Aorta (tissue), 5 donors: ENCODE data around the gene PRKAB1. TPM values are rescaled to one million over a fixed set of nuclear protein-coding genes. Genes with fewer than 3 reads are reported as not detected.
"Not testable (repeated sequence)": the region's sequence is repeated elsewhere in the genome, so short reads cannot be mapped to it uniquely, and the experiment has no call there.

Experiments used
- ATAC-seq: fragments of 200-7000 bp; cut with Tn5 transposase; one replicate; pipeline ENCODE4 v1.9.1; 2022; ENCODE audit warnings: moderate library complexity; ENCODE audit not compliant: low FRiP score
- DNase-seq, 2 donors: peaks; one replicate each; pipeline ENCODE4 v3.0.0-alpha.2; 2020
- H3K27ac ChIP-seq, 2 donors: one replicate each; pipeline ENCODE4 v1.5.1; 2013; ENCODE audit warnings: low read length in 2 of 2, mild to moderate bottlenecking in 2 of 2, moderate library complexity in 2 of 2, control low read depth in 1 of 2, inconsistent platforms in 1 of 2, low read depth in 1 of 2
- H3K27me3 ChIP-seq, 2 donors: one replicate each; pipeline ENCODE4 v1.6.1; 2013; ENCODE audit warnings: control low read depth in 1 of 2, low read length in 1 of 2, mild to moderate bottlenecking in 1 of 2, moderate library complexity in 1 of 2; ENCODE audit not compliant: insufficient read depth in 2 of 2, control insufficient read depth in 1 of 2
- H3K36me3 ChIP-seq, 2 donors: one replicate each; pipeline ENCODE4 v1.6.1; 2013; ENCODE audit warnings: control low read depth in 1 of 2, low read length in 1 of 2, mild to moderate bottlenecking in 1 of 2; ENCODE audit not compliant: insufficient read depth in 2 of 2, control insufficient read depth in 1 of 2
- H3K4me1 ChIP-seq, 2 donors: one replicate each; pipeline ENCODE4 v1.6.1; 2013; ENCODE audit warnings: low read length in 2 of 2, control low read depth in 1 of 2, mild to moderate bottlenecking in 1 of 2, moderate library complexity in 1 of 2; ENCODE audit not compliant: insufficient read depth in 2 of 2, control insufficient read depth in 1 of 2
- H3K4me3 ChIP-seq, 2 donors: one replicate each; pipeline ENCODE4 v1.5.1; 2013; ENCODE audit warnings: low read length in 2 of 2, control low read depth in 1 of 2, mild to moderate bottlenecking in 1 of 2
- H3K9me3 ChIP-seq: one replicate; pipeline ENCODE4 v1.6.1; 2013; ENCODE audit warnings: mild to moderate bottlenecking, low read length; ENCODE audit not compliant: control insufficient read depth
- WGBS, 2 donors: extraction: QIAGEN DNeasy Blood & Tissue Kit; methylation state at CpG; one replicate each; pipeline ENCODE4 v1.1.7; 2013; 5-methylcytosine and 5-hydroxymethylcytosine counted together
- intact Hi-C, 2 donors: fragments of 100-400 bp; cut with DNase I; formaldehyde crosslinking; loops; one replicate each; pipeline versions ENCODE4 v1.14.2 to v1.15.0; 2022
- polyA plus RNA-seq, 2 donors: library from polyadenylated mRNA; stranded (reverse); fragments of 200-250 nt; gene quantifications; one replicate each; pipeline ENCODE4 v1.2.3, GENCODE V29; 2013
- total RNA-seq, 2 donors: library from RNA; stranded (reverse); fragmentation: NEBNext Ultra II Directional; extraction: Animal tissue kit (Norgen Biotek cat#: 25700); gene quantifications; one replicate each; pipeline ENCODE4 v1.2.1, GENCODE V29; 2021
- donor health status: healthy with polysubstance abuse.
- donor health status: Bipolar disorder and iron deficiency.
- donor health status: DM: no; HTN: no; CAD: no.
- donor health status: DM: no; HTN: no; CAD: no.
- donor health status: DM: yes; HTN: yes; CAD: no.

The PRKAB1 gene
- total and polyA plus RNA-seq, 4 donors: 8.8 to 27.0 (median 25.3) TPM

DNA sequence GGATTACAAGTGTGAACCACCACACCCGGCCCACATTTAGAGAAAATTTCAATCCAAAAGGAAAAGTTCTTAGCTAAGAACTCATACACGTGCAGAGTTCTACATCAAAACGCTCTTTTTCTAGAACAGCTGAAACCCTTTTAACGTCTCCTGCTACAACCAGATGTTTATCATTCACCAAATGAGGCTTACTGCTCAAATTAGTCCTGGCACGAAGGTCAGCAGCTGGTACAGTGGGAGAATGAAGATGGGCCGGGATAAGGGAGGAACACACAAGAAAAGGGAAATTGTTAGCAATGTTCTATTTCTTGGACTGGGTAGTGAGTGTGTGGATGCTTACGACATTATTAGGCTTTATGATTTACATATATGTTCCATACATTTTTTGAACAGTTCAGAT, 37.2 kb downstream of the PRKAB1 start:
- ATAC-seq (no peak), DNase-seq (no peak)
- 93 to 94% methylated on average over 7 of the region's 7 CpGs for WGBS, 2 donors
- Histone ChIP-seq H3K9me3 (no peaks in the 10 kb centered on the region), H3K36me3 (no peaks in the 10 kb centered on the region), H3K27me3 (no peaks in the 10 kb centered on the region), H3K4me3 (no peak overlapping the region), H3K4me1 (no peaks in the 10 kb centered on the region), H3K27ac (no peak overlapping the region)
- intact Hi-C loops: no loop called here

DNA sequence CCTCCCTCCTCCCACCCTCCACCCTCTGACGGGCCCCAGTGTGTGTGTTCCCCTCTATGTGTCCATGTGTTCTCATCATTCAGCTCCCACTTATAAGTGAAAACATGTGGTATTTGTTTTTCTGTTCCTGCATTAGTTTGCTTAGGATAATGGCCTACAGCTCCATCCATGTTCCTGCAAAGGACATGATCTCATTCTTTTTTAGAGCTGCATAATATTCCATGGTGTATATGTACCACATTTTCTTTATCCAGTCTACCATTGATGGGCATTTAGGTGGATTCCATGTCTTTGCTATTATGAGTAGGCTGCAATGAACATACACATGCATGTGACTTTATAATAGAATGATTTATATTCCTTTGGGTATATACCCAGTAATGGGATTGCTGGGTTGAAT, 38.5 kb downstream of the PRKAB1 start:
- H3K4me1 ChIP-seq, H3K36me3 ChIP-seq, intact Hi-C loops, ATAC-seq, H3K4me3 ChIP-seq, H3K9me3 ChIP-seq, H3K27ac ChIP-seq, DNase-seq, H3K27me3 ChIP-seq: not testable (repeated sequence)
- 59 to 85% methylated on average over 1 of the region's 1 CpG for WGBS, 2 donors

DNA sequence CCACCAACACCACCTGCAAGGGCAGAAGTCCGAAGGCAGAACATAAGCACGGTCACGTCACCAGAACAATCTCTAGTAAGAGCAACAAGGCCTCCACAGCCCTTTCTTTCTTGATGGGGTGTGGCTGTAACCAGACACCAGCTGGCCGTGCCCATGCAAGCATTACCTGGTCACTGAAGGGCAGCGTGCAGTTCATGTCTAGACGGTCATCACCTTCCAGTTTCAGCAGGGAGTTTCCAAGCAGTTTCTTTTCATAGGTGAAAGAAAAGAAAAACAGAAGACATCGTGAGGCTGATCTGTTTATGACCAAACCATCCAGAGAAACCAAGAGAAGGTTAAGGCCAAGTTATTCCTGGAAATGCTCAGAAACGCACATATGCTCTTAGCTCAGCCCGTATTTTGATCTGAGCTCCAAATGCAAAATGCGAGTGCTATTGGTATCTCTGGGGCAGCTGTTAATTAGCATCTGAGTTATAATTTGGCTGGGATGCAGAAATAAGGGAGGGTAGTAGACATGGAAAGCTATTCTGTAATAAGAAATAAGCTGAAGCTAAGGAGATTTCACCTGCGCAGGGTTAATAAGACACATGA, 42.5 kb downstream of the PRKAB1 start:
- ATAC-seq (no peak), DNase-seq (no peak)
- Histone ChIP-seq H3K9me3 (no peaks in the 10 kb centered on the region), H3K27ac (no peak overlapping the region), H3K4me3 (no peak overlapping the region), H3K36me3 (no peaks in the 10 kb centered on the region), H3K4me1 (no peaks in the 10 kb centered on the region), H3K27me3 (no peaks in the 10 kb centered on the region)
- intact Hi-C loops: no loop called here
- 88 to 94% methylated on average over 11 of the region's 11 CpGs for whole genome bisulfite sequencing, 2 donors

DNA sequence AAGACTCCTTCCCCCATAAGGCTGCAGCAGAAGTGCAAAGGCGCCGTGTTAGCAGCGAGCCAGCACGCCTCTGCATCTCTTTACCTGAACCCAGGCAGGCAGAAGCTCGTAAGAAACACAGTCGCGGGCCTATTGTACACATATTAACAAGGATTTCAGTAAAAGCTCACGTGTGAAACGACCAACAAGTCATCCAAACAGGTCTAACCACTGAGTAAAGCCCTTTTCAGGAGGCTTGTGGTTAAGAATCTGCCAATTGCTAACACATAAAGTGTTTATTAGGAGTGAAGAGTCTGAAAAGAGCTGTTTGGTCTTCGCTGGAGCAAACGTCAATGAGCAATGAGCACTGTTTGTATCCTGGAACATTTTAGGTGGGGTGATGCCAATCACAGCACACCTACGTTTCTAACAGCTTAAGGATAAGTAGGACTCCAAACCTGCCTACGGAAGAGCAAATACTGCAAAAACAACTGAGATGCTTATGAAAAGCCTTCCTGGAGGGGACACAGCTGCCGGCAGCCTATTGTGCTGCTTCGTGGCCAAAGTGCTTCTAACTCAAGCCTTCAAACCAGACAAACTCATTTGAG, 43.1 kb downstream of the PRKAB1 start:
- H3K9me3 ChIP-seq: no peaks in the 10 kb centered on the region
- no peak overlapping the region for H3K4me3 ChIP-seq
- 90 to 95% methylated on average over 15 of the region's 15 CpGs for WGBS, 2 donors
- H3K27me3 ChIP-seq: no peaks in the 10 kb centered on the region
- intact Hi-C loops: no loop called here
- no peak for ATAC-seq
- no peaks in the 10 kb centered on the region for H3K4me1 ChIP-seq
- no peaks in the 10 kb centered on the region for H3K36me3 ChIP-seq
- no peak overlapping the region for H3K27ac ChIP-seq
- DNase-seq: no peak

DNA sequence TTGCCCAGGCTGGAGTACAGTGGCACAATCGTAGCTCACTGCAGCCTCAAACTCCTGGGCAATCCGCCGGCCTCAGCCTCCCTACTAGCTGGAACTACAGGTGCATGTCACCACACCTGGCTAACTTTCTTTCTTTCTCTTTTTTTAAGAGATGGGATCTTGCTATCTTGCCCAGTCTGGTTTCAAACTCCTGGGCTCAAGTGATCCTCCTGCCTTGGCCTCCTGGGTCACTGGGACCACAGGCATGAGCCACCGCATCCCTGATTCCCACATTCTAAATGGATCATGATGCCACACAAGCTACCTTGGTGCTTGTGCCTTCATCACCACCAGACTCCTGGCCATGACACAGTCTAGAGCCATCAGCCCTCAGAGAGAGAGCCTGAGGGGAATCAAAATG, 43.8 kb downstream of the PRKAB1 start:
- intact Hi-C loops: no loop called here
- 97 to 98% methylated on average over 4 of the region's 4 CpGs for WGBS, 2 donors
- H3K4me3 ChIP-seq: no peak overlapping the region
- ATAC-seq (no peak), DNase-seq (no peak)
- no peaks in the 10 kb centered on the region for H3K27me3 ChIP-seq
- no peaks in the 10 kb centered on the region for H3K4me1 ChIP-seq
- H3K27ac ChIP-seq: no peak overlapping the region
- H3K36me3 ChIP-seq: no peaks in the 10 kb centered on the region
- no peaks in the 10 kb centered on the region for H3K9me3 ChIP-seq

DNA sequence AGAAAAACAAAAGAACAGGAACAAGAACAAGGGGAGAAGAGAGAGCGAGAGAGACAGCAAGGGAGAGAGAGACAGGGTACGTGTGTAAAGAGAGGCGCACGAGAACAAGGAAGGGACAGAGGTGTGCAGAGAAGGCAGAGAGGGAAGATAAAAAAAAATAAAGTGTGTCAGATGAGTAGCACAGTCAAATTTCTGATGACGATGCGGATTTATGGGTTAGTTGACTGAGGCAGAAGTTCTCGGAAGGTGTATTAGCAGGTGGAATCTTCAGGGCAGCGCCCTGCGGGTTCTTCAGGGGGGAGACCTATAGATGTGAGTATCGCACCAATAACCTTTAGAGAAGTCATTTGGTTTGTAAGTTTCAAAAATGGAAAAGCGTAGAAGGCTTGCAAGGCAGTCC, 44.8 kb downstream of the PRKAB1 start:
- intact Hi-C loops: no loop called here
- ATAC-seq: no peak
- no peak for DNase-seq
- no peaks in the 10 kb centered on the region for H3K4me1 ChIP-seq
- no peak overlapping the region for H3K27ac ChIP-seq
- no peaks in the 10 kb centered on the region for H3K36me3 ChIP-seq
- H3K27me3 ChIP-seq: no peaks in the 10 kb centered on the region
- WGBS, 2 donors: 98% methylated on average over 11 of the region's 11 CpGs
- H3K4me3 ChIP-seq: no peak overlapping the region
- no peaks in the 10 kb centered on the region for H3K9me3 ChIP-seq

DNA sequence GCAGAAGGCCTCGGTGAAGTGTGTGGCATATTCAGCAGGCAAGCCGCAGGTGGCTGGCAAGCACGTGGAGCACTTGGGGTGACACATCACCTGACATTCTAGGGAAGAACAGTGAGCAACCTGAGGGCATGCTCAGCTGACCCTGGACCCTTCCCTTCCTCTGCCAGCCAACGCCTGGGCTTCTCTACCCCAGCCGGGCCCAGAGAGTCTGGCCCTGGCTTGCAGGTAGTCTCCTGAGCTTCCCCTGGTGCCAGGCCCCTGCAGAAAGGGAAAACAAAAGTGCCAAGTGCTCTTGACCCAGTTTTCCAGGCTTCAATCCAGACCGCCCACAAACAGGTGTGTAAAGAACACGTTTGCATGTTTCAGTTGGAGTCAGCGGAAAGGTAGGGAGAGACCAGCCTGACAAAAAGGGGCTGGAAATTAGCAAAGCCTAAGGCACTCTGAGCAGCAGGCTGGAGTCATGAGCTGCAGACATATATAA, 45.7 kb downstream of the PRKAB1 start:
- intact Hi-C loops: no loop called here
- no peaks in the 10 kb centered on the region for H3K36me3 ChIP-seq
- H3K4me1 ChIP-seq: no peaks in the 10 kb centered on the region
- no peak overlapping the region for H3K27ac ChIP-seq
- DNase-seq (no peak), ATAC-seq (no peak)
- no peaks in the 10 kb centered on the region for H3K9me3 ChIP-seq
- no peaks in the 10 kb centered on the region for H3K27me3 ChIP-seq
- H3K4me3 ChIP-seq: no peak overlapping the region
- 97% methylated on average over 8 of the region's 8 CpGs for WGBS, 2 donors

DNA sequence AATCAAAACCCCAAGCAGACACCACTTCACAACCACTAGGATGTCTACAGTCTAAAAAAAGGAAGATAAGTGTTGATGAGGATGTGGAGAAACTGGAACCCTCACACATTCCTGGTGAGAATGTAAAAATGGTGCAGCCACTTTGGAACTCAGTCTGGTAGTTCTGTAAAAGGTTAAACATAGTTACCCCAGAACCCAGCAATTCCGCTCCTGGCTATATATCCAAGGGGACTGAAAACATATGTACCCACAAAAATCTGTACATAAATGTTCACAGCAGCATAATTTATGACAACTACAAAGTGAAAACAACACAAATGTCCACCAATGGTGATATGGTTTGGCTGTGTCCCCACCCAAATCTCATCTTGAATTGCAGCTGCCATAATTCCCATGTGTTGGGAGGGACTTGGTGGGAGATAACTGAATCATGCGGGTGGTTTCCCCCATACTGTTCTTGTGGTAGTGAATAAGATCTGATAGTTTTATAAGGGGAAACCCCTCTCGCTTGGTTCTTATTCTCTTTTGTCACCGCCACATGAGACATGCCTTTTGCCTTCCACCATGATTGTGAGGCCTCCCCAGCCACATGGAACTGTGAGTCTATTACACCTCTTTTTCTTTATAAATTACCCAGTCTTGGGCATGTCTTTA, 46.8 kb downstream of the PRKAB1 start:
- Histone ChIP-seq H3K27ac (no peak overlapping the region), H3K36me3 (no peaks in the 10 kb centered on the region), H3K9me3 (no peaks in the 10 kb centered on the region), H3K4me1 (no peaks in the 10 kb centered on the region), H3K27me3 (no peaks in the 10 kb centered on the region), H3K4me3 (no peak overlapping the region)
- intact Hi-C loops: no loop called here
- no peak for DNase-seq
- ATAC-seq: no peak
- 93 to 98% methylated on average over 4 of the region's 4 CpGs for WGBS, 2 donors

DNA sequence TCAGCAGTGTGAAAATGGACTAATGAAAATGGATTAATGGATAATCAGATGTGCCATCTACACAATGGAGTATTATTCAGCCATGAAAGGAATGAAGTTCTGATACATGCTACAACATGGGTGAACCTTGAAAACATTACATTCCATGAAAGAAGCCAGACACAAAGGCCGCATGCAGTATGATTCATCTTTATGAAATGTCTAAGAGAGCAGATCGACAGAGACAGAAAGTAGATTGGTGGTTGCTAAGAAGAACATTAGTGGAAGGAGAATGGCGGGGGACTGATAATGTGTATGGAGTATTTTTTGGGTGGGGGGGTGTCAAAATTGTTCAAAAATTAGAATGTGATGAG, 47.3 kb downstream of the PRKAB1 start:
- intact Hi-C loops: no loop called here
- no peaks in the 10 kb centered on the region for H3K36me3 ChIP-seq
- ATAC-seq (no peak), DNase-seq (no peak)
- no peak overlapping the region for H3K4me3 ChIP-seq
- WGBS, 2 donors: 93 to 95% methylated on average over 3 of the region's 3 CpGs
- H3K27me3 ChIP-seq: no peaks in the 10 kb centered on the region
- no peaks in the 10 kb centered on the region for H3K9me3 ChIP-seq
- H3K27ac ChIP-seq: no peak overlapping the region
- H3K4me1 ChIP-seq: no peaks in the 10 kb centered on the region
